WTC11 (cell line): ENCODE measurements around the gene CNTNAP2. TPM values are rescaled to one million over a fixed set of nuclear protein-coding genes. Genes with fewer than 3 reads are reported as not detected.

Experiments used
- ATAC-seq: fragments of 200-7000 bp; cut with Tn5 transposase; 2 replicates; pipeline ENCODE4 v1.10.0; 2021; ENCODE audit warnings: mild to moderate bottlenecking, moderate library complexity
- CTCF ChIA-PET: fragments of 300-600 bp; sonication (Branson Sonifier 250); formaldehyde crosslinking; loops from one replicate; lab custom pipeline; 2021; ENCODE audit warnings: antibody characterized with exemption; lab: Charles Lee
- POLR2A ChIA-PET: fragments of 350-600 bp; sonication (Branson Sonifier 250); formaldehyde crosslinking; loops from one replicate; lab custom pipeline; 2021; ENCODE audit warnings: antibody characterized with exemption; lab: Charles Lee
- DNase-seq: peaks from one replicate; pipeline ENCODE4 v3.0.0; 2021; ENCODE audit warnings: low spot score
- H3K27ac Mint-ChIP-seq: 2 replicates; pipeline ENCODE4 v1.8.0; 2021; ENCODE audit warnings: mixed read lengths
- H3K27me3 Mint-ChIP-seq: 2 replicates; pipeline ENCODE4 v1.8.0; 2021; ENCODE audit warnings: low read depth, mild to moderate bottlenecking, moderate library complexity, mixed read lengths
- H3K36me3 Mint-ChIP-seq: 2 replicates; pipeline ENCODE4 v1.8.0; 2021; ENCODE audit warnings: mixed read lengths
- H3K4me1 Mint-ChIP-seq: 2 replicates; pipeline ENCODE4 v1.8.0; 2022; ENCODE audit warnings: mixed read lengths
- H3K4me3 Mint-ChIP-seq: 2 replicates; pipeline ENCODE4 v1.8.0; 2021; ENCODE audit warnings: mild to moderate bottlenecking, moderate library complexity, mixed read lengths
- H3K9me3 Mint-ChIP-seq: 2 replicates; pipeline ENCODE4 v1.8.0; 2021; ENCODE audit warnings: mixed read lengths
- ATF2 ChIP-seq: sonication (generic); formaldehyde crosslinking; IDR thresholded peaks from 2 replicates; pipeline ENCODE4 v1.8.1; 2022; ENCODE audit warnings: low read depth, missing genetic modification reagents, borderline replicate concordance
- ELF4 ChIP-seq: sonication (generic); formaldehyde crosslinking; IDR thresholded peaks from 2 replicates; pipeline ENCODE4 v1.8.1; 2022; ENCODE audit warnings: low read depth, mild to moderate bottlenecking, moderate library complexity, missing genetic modification reagents
- ERG ChIP-seq: fragments of 250-450 bp; sonication (Bioruptor Pico); IDR thresholded peaks from 2 replicates; pipeline ENCODE4 v1.8.0; 2021; ENCODE audit warnings: mild to moderate bottlenecking
- ESRRA ChIP-seq: sonication (generic); formaldehyde crosslinking; IDR thresholded peaks from 2 replicates; pipeline ENCODE4 v1.8.1; 2022; ENCODE audit warnings: mild to moderate bottlenecking, missing genetic modification reagents, borderline replicate concordance
- ETV6 ChIP-seq: sonication (generic); formaldehyde crosslinking; IDR thresholded peaks from 2 replicates; pipeline ENCODE4 v1.8.1; 2022; ENCODE audit warnings: mild to moderate bottlenecking, missing genetic modification reagents
- GRHL2 ChIP-seq: fragments of 250-450 bp; sonication (Bioruptor Pico); IDR thresholded peaks from 2 replicates; pipeline ENCODE4 v1.8.0; 2022; ENCODE audit warnings: mild to moderate bottlenecking, moderate library complexity; ENCODE audit not compliant: insufficient replicate concordance, severe bottlenecking
- GTF2I ChIP-seq: fragments of 250-450 bp; sonication (Bioruptor Pico); conservative IDR thresholded peaks from 2 replicates; pipeline ENCODE4 v1.4.0; 2021; ENCODE audit warnings: mild to moderate bottlenecking
- JAZF1 ChIP-seq: fragments of 250-450 bp; sonication (Bioruptor Pico); IDR thresholded peaks from 2 replicates; pipeline ENCODE4 v1.9.0; 2021; ENCODE audit warnings: moderate library complexity, mild to moderate bottlenecking, inconsistent platforms
- KAT7 ChIP-seq: sonication (generic); formaldehyde crosslinking; IDR thresholded peaks from 2 replicates; pipeline ENCODE4 v1.8.1; 2023; ENCODE audit warnings: missing genetic modification reagents, mild to moderate bottlenecking, borderline replicate concordance
- MXD4 ChIP-seq: fragments of 250-450 bp; sonication (Bioruptor Pico); IDR thresholded peaks from 2 replicates; pipeline ENCODE4 v1.8.0; 2021; ENCODE audit warnings: mild to moderate bottlenecking, moderate library complexity, borderline replicate concordance
- NFATC4 ChIP-seq: fragments of 250-450 bp; sonication (Bioruptor Pico); IDR thresholded peaks from 2 replicates; pipeline ENCODE4 v1.9.0; 2021; ENCODE audit warnings: mild to moderate bottlenecking
- NFYB ChIP-seq: sonication (generic); formaldehyde crosslinking; conservative IDR thresholded peaks from 2 replicates; pipeline ENCODE4 v1.8.0; 2022; ENCODE audit warnings: low read depth, missing genetic modification reagents
- NR3C1 ChIP-seq: sonication (generic); formaldehyde crosslinking; conservative IDR thresholded peaks from 2 replicates; pipeline ENCODE4 v1.8.1; 2023; ENCODE audit warnings: low read depth, mild to moderate bottlenecking, missing genetic modification reagents
- PRRX2 ChIP-seq: fragments of 250-450 bp; sonication (Bioruptor Pico); IDR thresholded peaks from 2 replicates; pipeline ENCODE4 v1.8.0; 2021; ENCODE audit warnings: mild to moderate bottlenecking
- SOX15 ChIP-seq: fragments of 250-450 bp; sonication (Bioruptor Pico); IDR thresholded peaks from 2 replicates; pipeline ENCODE4 v1.9.0; 2021; ENCODE audit warnings: mild to moderate bottlenecking
- TEAD1 ChIP-seq: sonication (generic); formaldehyde crosslinking; IDR thresholded peaks from 2 replicates; pipeline ENCODE4 v1.8.0; 2022; ENCODE audit warnings: mild to moderate bottlenecking, missing genetic modification reagents
- USF1 ChIP-seq: sonication (generic); formaldehyde crosslinking; IDR thresholded peaks from 2 replicates; pipeline ENCODE4 v1.8.0; 2022; ENCODE audit warnings: mild to moderate bottlenecking, missing genetic modification reagents
- ZNF219 ChIP-seq: sonication (generic); formaldehyde crosslinking; IDR thresholded peaks from 2 replicates; pipeline ENCODE4 v1.8.0; 2023; ENCODE audit warnings: missing genetic modification reagents, mild to moderate bottlenecking, borderline replicate concordance
- ZNF263 ChIP-seq: sonication (generic); formaldehyde crosslinking; IDR thresholded peaks from 2 replicates; pipeline ENCODE4 v1.8.1; 2022; ENCODE audit warnings: low read depth, mild to moderate bottlenecking, moderate library complexity, missing genetic modification reagents
- ZNF416 ChIP-seq: fragments of 250-450 bp; sonication (Bioruptor Pico); IDR thresholded peaks from 2 replicates; pipeline ENCODE4 v1.9.0; 2021; ENCODE audit warnings: mild to moderate bottlenecking, inconsistent platforms
- total RNA-seq: library from RNA; stranded (reverse); gene quantifications from 3 replicates; pipeline ENCODE4 v1.2.3, GENCODE V29; 2021
- TF ChIP-seq, protein P1 (sequence below): fragments of 250-450 bp; sonication (Bioruptor Pico); IDR thresholded peaks from 2 replicates; pipeline ENCODE4 v1.9.0; 2021; ENCODE audit warnings: mild to moderate bottlenecking
- TF ChIP-seq, protein P2 (sequence below): sonication (generic); formaldehyde crosslinking; IDR thresholded peaks from 2 replicates; pipeline ENCODE4 v1.8.1; 2022; ENCODE audit warnings: mild to moderate bottlenecking, missing genetic modification reagents, moderate library complexity, borderline replicate concordance
- TF ChIP-seq, protein P3 (sequence below): sonication (generic); formaldehyde crosslinking; IDR thresholded peaks from 2 replicates; pipeline ENCODE4 v1.8.0; 2023; ENCODE audit warnings: missing genetic modification reagents, mild to moderate bottlenecking, borderline replicate concordance

The CNTNAP2 gene
- total RNA-seq, 1 experiment from 2014 or later: 63.8 TPM

GRCh38 chr7:147775516-147776284 is 1659.1 kb downstream of the CNTNAP2 start:
- Mint-ChIP-seq H3K27ac (no peak overlapping the region), H3K9me3 (no peaks in the 10 kb centered on the region), H3K4me1 (no peaks in the 10 kb centered on the region), H3K4me3 (no peak overlapping the region), H3K27me3 (no peaks in the 10 kb centered on the region), H3K36me3 (no peaks in the 10 kb centered on the region)
- DNase-seq (no peak), ATAC-seq (no peak)
- TF ChIP-seq NFATC4 (CRISPR knock-in tag) (no peak), ZNF219 (no peak), KAT7 (CRISPR knock-in tag) (no peak), ESRRA (no peak), MXD4 (CRISPR knock-in tag) (no peak), ZNF263 (CRISPR knock-in tag) (no peak), ATF2 (no peak), NFYB (CRISPR knock-in tag) (no peak), GRHL2 (CRISPR knock-in tag) (no peak)
- TF ChIP-seq, protein P1, sequence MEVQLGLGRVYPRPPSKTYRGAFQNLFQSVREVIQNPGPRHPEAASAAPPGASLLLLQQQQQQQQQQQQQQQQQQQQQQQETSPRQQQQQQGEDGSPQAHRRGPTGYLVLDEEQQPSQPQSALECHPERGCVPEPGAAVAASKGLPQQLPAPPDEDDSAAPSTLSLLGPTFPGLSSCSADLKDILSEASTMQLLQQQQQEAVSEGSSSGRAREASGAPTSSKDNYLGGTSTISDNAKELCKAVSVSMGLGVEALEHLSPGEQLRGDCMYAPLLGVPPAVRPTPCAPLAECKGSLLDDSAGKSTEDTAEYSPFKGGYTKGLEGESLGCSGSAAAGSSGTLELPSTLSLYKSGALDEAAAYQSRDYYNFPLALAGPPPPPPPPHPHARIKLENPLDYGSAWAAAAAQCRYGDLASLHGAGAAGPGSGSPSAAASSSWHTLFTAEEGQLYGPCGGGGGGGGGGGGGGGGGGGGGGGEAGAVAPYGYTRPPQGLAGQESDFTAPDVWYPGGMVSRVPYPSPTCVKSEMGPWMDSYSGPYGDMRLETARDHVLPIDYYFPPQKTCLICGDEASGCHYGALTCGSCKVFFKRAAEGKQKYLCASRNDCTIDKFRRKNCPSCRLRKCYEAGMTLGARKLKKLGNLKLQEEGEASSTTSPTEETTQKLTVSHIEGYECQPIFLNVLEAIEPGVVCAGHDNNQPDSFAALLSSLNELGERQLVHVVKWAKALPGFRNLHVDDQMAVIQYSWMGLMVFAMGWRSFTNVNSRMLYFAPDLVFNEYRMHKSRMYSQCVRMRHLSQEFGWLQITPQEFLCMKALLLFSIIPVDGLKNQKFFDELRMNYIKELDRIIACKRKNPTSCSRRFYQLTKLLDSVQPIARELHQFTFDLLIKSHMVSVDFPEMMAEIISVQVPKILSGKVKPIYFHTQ: no peak
- TF ChIP-seq, protein P2, sequence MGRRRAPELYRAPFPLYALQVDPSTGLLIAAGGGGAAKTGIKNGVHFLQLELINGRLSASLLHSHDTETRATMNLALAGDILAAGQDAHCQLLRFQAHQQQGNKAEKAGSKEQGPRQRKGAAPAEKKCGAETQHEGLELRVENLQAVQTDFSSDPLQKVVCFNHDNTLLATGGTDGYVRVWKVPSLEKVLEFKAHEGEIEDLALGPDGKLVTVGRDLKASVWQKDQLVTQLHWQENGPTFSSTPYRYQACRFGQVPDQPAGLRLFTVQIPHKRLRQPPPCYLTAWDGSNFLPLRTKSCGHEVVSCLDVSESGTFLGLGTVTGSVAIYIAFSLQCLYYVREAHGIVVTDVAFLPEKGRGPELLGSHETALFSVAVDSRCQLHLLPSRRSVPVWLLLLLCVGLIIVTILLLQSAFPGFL (CRISPR knock-in tag): no peak
- ChIA-PET POLR2A (no interaction called here), CTCF (no interaction called here)

DNA sequence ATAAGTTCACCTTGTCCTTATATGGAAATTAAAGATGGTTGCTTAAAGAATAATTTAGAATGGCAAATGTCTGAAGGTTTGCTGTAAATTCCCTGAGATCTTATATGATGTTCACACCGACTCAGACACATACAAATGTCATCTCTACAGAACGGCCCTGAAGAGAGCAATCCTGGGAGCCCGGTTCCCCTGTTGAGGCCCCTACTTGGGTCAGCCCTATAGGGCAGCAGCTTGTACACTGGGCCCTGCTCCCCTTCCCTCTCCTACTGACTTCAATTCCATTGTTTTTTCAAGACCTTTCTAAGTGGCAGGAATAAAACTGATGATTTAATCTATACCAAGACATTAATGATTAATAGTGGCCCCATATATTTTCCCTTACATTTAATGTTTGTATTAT is 1660.7 kb downstream of the CNTNAP2 start:
- H3K36me3 Mint-ChIP-seq: no peaks in the 10 kb centered on the region
- H3K27me3 Mint-ChIP-seq: no peaks in the 10 kb centered on the region
- no peak overlapping the region for H3K4me3 Mint-ChIP-seq
- TF ChIP-seq PRRX2 (CRISPR knock-in tag) (no peak), SOX15 (no peak), NR3C1 (CRISPR knock-in tag) (no peak), ZNF416 (CRISPR knock-in tag) (no peak), NFYB (CRISPR knock-in tag) (no peak), ESRRA (no peak), TEAD1 (CRISPR knock-in tag) (no peak), GTF2I (CRISPR knock-in tag) (no peak), ERG (CRISPR knock-in tag) (no peak), JAZF1 (CRISPR knock-in tag) (no peak), ZNF263 (CRISPR knock-in tag) (no peak), USF1 (CRISPR knock-in tag) (no peak), ETV6 (CRISPR knock-in tag) (no peak), ELF4 (CRISPR knock-in tag) (no peak)
- TF ChIP-seq, protein P3, sequence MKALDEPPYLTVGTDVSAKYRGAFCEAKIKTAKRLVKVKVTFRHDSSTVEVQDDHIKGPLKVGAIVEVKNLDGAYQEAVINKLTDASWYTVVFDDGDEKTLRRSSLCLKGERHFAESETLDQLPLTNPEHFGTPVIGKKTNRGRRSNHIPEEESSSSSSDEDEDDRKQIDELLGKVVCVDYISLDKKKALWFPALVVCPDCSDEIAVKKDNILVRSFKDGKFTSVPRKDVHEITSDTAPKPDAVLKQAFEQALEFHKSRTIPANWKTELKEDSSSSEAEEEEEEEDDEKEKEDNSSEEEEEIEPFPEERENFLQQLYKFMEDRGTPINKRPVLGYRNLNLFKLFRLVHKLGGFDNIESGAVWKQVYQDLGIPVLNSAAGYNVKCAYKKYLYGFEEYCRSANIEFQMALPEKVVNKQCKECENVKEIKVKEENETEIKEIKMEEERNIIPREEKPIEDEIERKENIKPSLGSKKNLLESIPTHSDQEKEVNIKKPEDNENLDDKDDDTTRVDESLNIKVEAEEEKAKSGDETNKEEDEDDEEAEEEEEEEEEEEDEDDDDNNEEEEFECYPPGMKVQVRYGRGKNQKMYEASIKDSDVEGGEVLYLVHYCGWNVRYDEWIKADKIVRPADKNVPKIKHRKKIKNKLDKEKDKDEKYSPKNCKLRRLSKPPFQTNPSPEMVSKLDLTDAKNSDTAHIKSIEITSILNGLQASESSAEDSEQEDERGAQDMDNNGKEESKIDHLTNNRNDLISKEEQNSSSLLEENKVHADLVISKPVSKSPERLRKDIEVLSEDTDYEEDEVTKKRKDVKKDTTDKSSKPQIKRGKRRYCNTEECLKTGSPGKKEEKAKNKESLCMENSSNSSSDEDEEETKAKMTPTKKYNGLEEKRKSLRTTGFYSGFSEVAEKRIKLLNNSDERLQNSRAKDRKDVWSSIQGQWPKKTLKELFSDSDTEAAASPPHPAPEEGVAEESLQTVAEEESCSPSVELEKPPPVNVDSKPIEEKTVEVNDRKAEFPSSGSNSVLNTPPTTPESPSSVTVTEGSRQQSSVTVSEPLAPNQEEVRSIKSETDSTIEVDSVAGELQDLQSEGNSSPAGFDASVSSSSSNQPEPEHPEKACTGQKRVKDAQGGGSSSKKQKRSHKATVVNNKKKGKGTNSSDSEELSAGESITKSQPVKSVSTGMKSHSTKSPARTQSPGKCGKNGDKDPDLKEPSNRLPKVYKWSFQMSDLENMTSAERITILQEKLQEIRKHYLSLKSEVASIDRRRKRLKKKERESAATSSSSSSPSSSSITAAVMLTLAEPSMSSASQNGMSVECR (CRISPR knock-in tag): no peak

More for the DNA sequence above, 1660.7 kb downstream of the CNTNAP2 start:
- Mint-ChIP-seq H3K9me3 (no peaks in the 10 kb centered on the region), H3K27ac (no peak overlapping the region), H3K4me1 (no peaks in the 10 kb centered on the region)
- DNase-seq (no peak), ATAC-seq (no peak)
- CTCF ChIA-PET: no interaction called here
- POLR2A ChIA-PET: no interaction called here
